HEK293 (cell line): ENCODE data around the gene PXYLP1.

Source experiments
- CTCF ChIA-PET: fragments of 350-600 bp; formaldehyde crosslinking; extraction: SDS; loops from one replicate; lab custom pipeline; 2021; ENCODE audit warnings: antibody characterized with exemption; lab: Yijun Ruan, JAX
- POLR2A ChIA-PET: fragments of 300-600 bp; formaldehyde crosslinking; extraction: SDS; loops from one replicate; lab custom pipeline; 2020; ENCODE audit warnings: antibody characterized with exemption, inconsistent platforms; lab: Yijun Ruan, JAX
- H3K27ac ChIP-seq: fragments of 200-500 bp; sonication (Bioruptor generic); 2 replicates; pipeline ENCODE4 v1.5.1; 2014; ENCODE audit warnings: low read depth, low read length, control low read depth, inconsistent platforms; ENCODE audit errors: extremely low read depth
- H3K36me3 ChIP-seq, 2 experiments: fragments of 200-500 bp in 1 of 2; sonication (Bioruptor generic) in 1 of 2; 1 replicate in 1 of 2; 2 replicates in 1 of 2; pipeline ENCODE4 v1.5.1; 2014 to 2017; ENCODE audit warnings: inconsistent platforms in 2 of 2, low read length in 2 of 2; ENCODE audit not compliant: control insufficient read depth in 2 of 2, insufficient read depth in 1 of 2
- H3K4me1 ChIP-seq: fragments of 200-500 bp; sonication (Bioruptor generic); 2 replicates; pipeline ENCODE4 v1.5.1; 2014; ENCODE audit warnings: mild to moderate bottlenecking, low read length, inconsistent platforms; ENCODE audit not compliant: control insufficient read depth, insufficient read depth
- H3K4me3 ChIP-seq: 2 replicates; pipeline ENCODE4 v1.5.1; 2011; ENCODE audit warnings: low read depth, mild to moderate bottlenecking, control low read depth, low read length, moderate library complexity
- H3K9me3 ChIP-seq: fragments of 200-500 bp; sonication (Bioruptor generic); 2 replicates; pipeline ENCODE4 v1.5.1; 2014; ENCODE audit warnings: low read depth, low read length, inconsistent platforms; ENCODE audit not compliant: control insufficient read depth, insufficient read depth
- BCL6B ChIP-seq: fragments of 450-650 bp; formaldehyde crosslinking; IDR thresholded peaks from 2 replicates; pipeline ENCODE4 v1.5.1; 2017; ENCODE audit warnings: missing biosample characterization, missing genetic modification characterization
- ELK4 ChIP-seq: IDR thresholded peaks from 2 replicates; pipeline ENCODE4 v1.6.1; 2011; ENCODE audit warnings: mild to moderate bottlenecking, low read depth, low read length, borderline replicate concordance
- OSR2 ChIP-seq: fragments of 450-650 bp; formaldehyde crosslinking; IDR thresholded peaks from 2 replicates; pipeline ENCODE4 v1.5.1; 2016; ENCODE audit warnings: missing biosample characterization, missing genetic modification characterization
- REPIN1 ChIP-seq: fragments of 450-650 bp; formaldehyde crosslinking; IDR thresholded peaks from 2 replicates; pipeline ENCODE4 v1.5.1; 2017; ENCODE audit warnings: missing biosample characterization, missing genetic modification characterization, low read depth
- SP7 ChIP-seq: fragments of 450-650 bp; formaldehyde crosslinking; IDR thresholded peaks from 2 replicates; pipeline ENCODE4 v1.5.1; 2016; ENCODE audit warnings: missing biosample characterization, missing genetic modification characterization
- WT1 ChIP-seq: fragments of 450-650 bp; formaldehyde crosslinking; IDR thresholded peaks from 2 replicates; pipeline ENCODE4 v1.5.1; 2016; ENCODE audit warnings: missing biosample characterization, missing genetic modification characterization
- ZBTB48 ChIP-seq: fragments of 450-650 bp; formaldehyde crosslinking; IDR thresholded peaks from 2 replicates; pipeline ENCODE4 v1.5.1; 2016; ENCODE audit warnings: missing biosample characterization, missing genetic modification characterization
- ZFP3 ChIP-seq: fragments of 450-650 bp; formaldehyde crosslinking; IDR thresholded peaks from 2 replicates; pipeline ENCODE4 v1.5.1; 2016; ENCODE audit warnings: low read depth, missing biosample characterization, missing genetic modification characterization
- ZNF140 ChIP-seq: fragments of 450-650 bp; formaldehyde crosslinking; IDR thresholded peaks from 2 replicates; pipeline ENCODE4 v1.5.1; 2016; ENCODE audit warnings: missing biosample characterization, missing genetic modification characterization
- ZNF148 ChIP-seq: fragments of 450-650 bp; formaldehyde crosslinking; IDR thresholded peaks from 2 replicates; pipeline ENCODE4 v1.5.0; 2017; ENCODE audit warnings: missing biosample characterization, missing genetic modification characterization, borderline replicate concordance
- ZNF350 ChIP-seq: fragments of 450-650 bp; formaldehyde crosslinking; IDR thresholded peaks from 2 replicates; pipeline ENCODE4 v1.5.0; 2017; ENCODE audit warnings: missing biosample characterization, mild to moderate bottlenecking, missing genetic modification characterization
- ZNF354C ChIP-seq: fragments of 450-650 bp; formaldehyde crosslinking; IDR thresholded peaks from 2 replicates; pipeline ENCODE4 v1.5.1; 2016; ENCODE audit warnings: missing biosample characterization, missing genetic modification characterization, low read depth, borderline replicate concordance
- ZNF555 ChIP-seq: fragments of 450-650 bp; formaldehyde crosslinking; conservative IDR thresholded peaks from 2 replicates; pipeline ENCODE4 v1.5.1; 2017; ENCODE audit warnings: missing biosample characterization, mild to moderate bottlenecking, missing genetic modification characterization, inconsistent platforms
- ZNF558 ChIP-seq: fragments of 450-650 bp; formaldehyde crosslinking; IDR thresholded peaks from 2 replicates; pipeline ENCODE4 v1.5.1; 2016; ENCODE audit warnings: missing biosample characterization, missing genetic modification characterization
- ZNF585B ChIP-seq: fragments of 450-650 bp; formaldehyde crosslinking; IDR thresholded peaks from 2 replicates; pipeline ENCODE4 v1.5.1; 2016; ENCODE audit warnings: missing biosample characterization, missing genetic modification characterization
- ZNF639 ChIP-seq: fragments of 450-650 bp; formaldehyde crosslinking; IDR thresholded peaks from 2 replicates; pipeline ENCODE4 v1.5.1; 2016; ENCODE audit warnings: missing biosample characterization, missing genetic modification characterization
- ZNF645 ChIP-seq: fragments of 450-650 bp; formaldehyde crosslinking; IDR thresholded peaks from 2 replicates; pipeline ENCODE4; 2016; ENCODE audit warnings: missing biosample characterization, missing genetic modification characterization
- ZNF654 ChIP-seq: fragments of 450-650 bp; formaldehyde crosslinking; IDR thresholded peaks from 2 replicates; pipeline ENCODE4 v1.5.1; 2016; ENCODE audit warnings: low read depth, missing biosample characterization, missing genetic modification characterization
- ZNF660 ChIP-seq: fragments of 450-650 bp; IDR thresholded peaks from 2 replicates; pipeline ENCODE4 v1.5.1; 2018; ENCODE audit warnings: missing biosample characterization, mild to moderate bottlenecking, missing genetic modification characterization
- ZNF692 ChIP-seq: fragments of 450-650 bp; formaldehyde crosslinking; IDR thresholded peaks from 2 replicates; pipeline ENCODE4 v1.5.1; 2016; ENCODE audit warnings: missing biosample characterization, missing genetic modification characterization
- ZNF777 ChIP-seq: fragments of 450-650 bp; formaldehyde crosslinking; IDR thresholded peaks from 2 replicates; pipeline ENCODE4 v1.5.1; 2017; ENCODE audit warnings: missing biosample characterization, missing genetic modification characterization, borderline replicate concordance
- ZNF792 ChIP-seq: fragments of 450-650 bp; formaldehyde crosslinking; IDR thresholded peaks from 2 replicates; pipeline ENCODE4 v1.5.1; 2016; ENCODE audit warnings: missing biosample characterization, missing genetic modification characterization
- ZSCAN5A ChIP-seq: fragments of 450-650 bp; formaldehyde crosslinking; IDR thresholded peaks from 2 replicates; pipeline ENCODE4 v1.5.1; 2016; ENCODE audit warnings: missing biosample characterization, missing genetic modification characterization

Gene PXYLP1

GRCh38 chr3:141243271-141243707 lies 11.7 kb downstream of the PXYLP1 start (continued):
- TF ChIP-seq ZSCAN5A: no peak
- 0 out of 2 replicates have a peak, but pooled peaks have one; percentile 21 for TF ChIP-seq ZBTB48 (tag by site-specific recombination)
- TF ChIP-seq ZNF654 (tag by site-specific recombination): no peak
- 0 out of 2 replicates have a peak, but pooled peaks have one; percentile 30 for TF ChIP-seq OSR2 (tag by site-specific recombination)
- peak; percentile 82 for TF ChIP-seq SP7
- TF ChIP-seq ZNF585B (tag by site-specific recombination): no peak
- no peak for TF ChIP-seq ZNF140 (tag by site-specific recombination)
- TF ChIP-seq ZNF350 (tag by site-specific recombination): no peak
- TF ChIP-seq, all 188 proteins: peak for 23

GRCh38 chr3:141246224-141246957 lies 14.8 kb downstream of the PXYLP1 start:
- Histone ChIP-seq H3K36me3 (no peaks in the 10 kb centered on the region), H3K9me3 (no peaks in the 10 kb centered on the region), H3K4me3 (no peak overlapping the region), H3K4me1 (no peaks in the 10 kb centered on the region), H3K27ac (no peak overlapping the region)
- CTCF ChIA-PET: interaction anchor here (0.6 to 2.8 kb wide), 5 partner anchors 9 to 194 kb away, joined by 3 to 22 read pairs (median 4); partner anchors contain the start of gene PXYLP1
- POLR2A ChIA-PET: interaction anchor here (0.6 kb wide), 1 partner anchor 21 kb away, joined by 3 read pairs; no protein-coding TSS in a partner anchor
- TF ChIP-seq ZNF555 (no peak), ZNF558 (tag by site-specific recombination) (no peak), ZNF148 (tag by site-specific recombination) (no peak), ZFP3 (tag by site-specific recombination) (no peak), ZNF639 (tag by site-specific recombination) (no peak), ZBTB48 (tag by site-specific recombination) (no peak), ELK4 (no peak), REPIN1 (tag by site-specific recombination) (no peak), ZNF660 (tag by site-specific recombination) (no peak), WT1 (tag by site-specific recombination) (no peak), ZNF777 (tag by site-specific recombination) (no peak), BCL6B (tag by site-specific recombination) (no peak), ZNF692 (tag by site-specific recombination) (no peak), ZNF354C (tag by site-specific recombination) (no peak), ZNF792 (no peak), ZNF645 (tag by site-specific recombination) (no peak)
